Hepatocyte (in vitro differentiated cells): ENCODE results near the gene ATG14.

Experiments
- CTCF ChIP-seq: fragments of 200-600 bp; sonication (generic); IDR thresholded peaks from 2 replicates; pipeline ENCODE4 v1.5.1; 2016; ENCODE audit warnings: antibody characterized with exemption, mild to moderate bottlenecking; ENCODE audit not compliant: poor library complexity
- EZH2 ChIP-seq: fragments of 200-600 bp; sonication (generic); IDR thresholded peaks from 2 replicates; pipeline ENCODE4 v1.6.1; 2016; ENCODE audit warnings: antibody characterized with exemption, mild to moderate bottlenecking, borderline replicate concordance

- no peak for TF ChIP-seq CTCF
- no peak for TF ChIP-seq EZH2
Measured at GRCh38 chr14:55446833-55447232, 35.2 kb upstream of the ATG14 start.
